HG03575 (cell line): ENCODE measurements around the gene ZNF14.
A peak's percentile ranks its signal among the peaks of the same experiment; 100 is the strongest.
"Not testable (repeated sequence)": the region's sequence is repeated elsewhere in the genome, so short reads cannot be mapped to it uniquely, and the experiment has no call there.

Source experiments
- ATAC-seq: cut with Tn5 transposase; IDR thresholded peaks from one replicate; pipeline ENCODE4 v1.9.1; 2021; ENCODE audit not compliant: unreplicated experiment, insufficient number of reproducible peaks, low FRiP score; ENCODE audit errors: extremely low read depth

The ZNF14 gene

DNA sequence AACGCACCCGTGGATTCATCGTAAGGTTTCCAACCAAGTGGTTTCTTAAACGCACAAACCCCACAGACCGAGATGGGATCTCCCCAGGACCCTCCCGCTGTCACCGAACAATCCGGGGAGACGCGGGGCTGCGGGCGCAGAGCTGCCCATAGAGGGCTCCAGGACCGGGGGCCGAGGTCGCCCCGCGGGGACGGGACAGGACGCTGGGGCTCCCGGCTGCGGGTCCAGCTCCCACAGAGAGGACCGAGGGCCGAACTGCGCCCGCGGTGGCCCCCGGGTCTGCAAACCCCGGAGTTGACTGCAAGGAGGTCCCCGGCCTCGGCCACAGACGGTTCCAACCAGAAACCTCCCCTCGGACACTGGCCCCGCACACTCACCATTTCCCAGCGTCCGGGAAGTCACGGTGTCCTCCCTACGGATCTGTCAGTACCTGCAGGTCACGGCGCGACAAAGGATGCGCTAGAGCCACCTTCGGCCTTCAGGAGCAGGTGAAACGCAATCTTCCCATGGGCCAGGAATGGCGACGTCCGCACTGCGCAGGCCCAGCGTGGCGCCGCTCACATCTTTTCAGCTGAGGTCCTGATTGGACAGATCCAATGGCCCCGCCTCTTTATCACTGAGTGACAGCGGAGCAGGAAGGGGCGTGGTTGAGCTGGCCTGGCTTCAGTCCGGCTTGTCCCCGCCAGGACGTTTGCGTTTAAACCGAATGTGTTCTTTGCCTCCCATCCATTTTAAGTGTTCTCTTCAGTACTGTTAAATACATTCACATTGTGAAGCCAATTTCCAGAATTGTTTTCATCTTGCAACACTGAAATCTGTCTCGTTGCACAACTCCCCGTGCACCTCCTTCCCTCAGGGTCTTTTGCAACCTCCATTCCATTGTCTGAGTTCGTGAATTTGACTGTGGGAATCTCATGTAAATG lies at the start of gene ZNF14:
Gene ZNF14 (minus strand): TSS at position 534 of the 923 bp plus-strand sequence. CDS start 154 bp downstream, at position 380.
- peak; percentile 91 for ATAC-seq

DNA sequence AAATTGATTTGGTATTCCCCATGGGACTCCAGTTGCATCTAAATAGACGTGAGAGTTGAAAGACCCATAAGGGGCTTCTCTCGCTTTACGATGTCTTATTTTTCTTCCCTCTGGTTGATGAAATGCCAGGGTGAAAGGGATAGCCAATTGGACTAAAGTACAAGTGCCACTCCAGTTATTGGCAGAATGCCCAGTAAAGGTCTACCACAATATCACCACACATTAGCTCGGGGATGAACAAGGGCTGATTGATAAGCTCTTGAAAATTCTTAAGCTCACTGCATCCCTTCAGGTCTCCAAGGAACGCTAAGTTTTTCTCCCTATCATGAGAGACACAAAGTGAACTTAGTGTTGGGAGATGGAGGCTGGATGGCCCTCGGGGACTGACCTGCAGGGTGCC lies 48.9 kb upstream of the ZNF14 start:
- ATAC-seq: not testable (repeated sequence)

DNA sequence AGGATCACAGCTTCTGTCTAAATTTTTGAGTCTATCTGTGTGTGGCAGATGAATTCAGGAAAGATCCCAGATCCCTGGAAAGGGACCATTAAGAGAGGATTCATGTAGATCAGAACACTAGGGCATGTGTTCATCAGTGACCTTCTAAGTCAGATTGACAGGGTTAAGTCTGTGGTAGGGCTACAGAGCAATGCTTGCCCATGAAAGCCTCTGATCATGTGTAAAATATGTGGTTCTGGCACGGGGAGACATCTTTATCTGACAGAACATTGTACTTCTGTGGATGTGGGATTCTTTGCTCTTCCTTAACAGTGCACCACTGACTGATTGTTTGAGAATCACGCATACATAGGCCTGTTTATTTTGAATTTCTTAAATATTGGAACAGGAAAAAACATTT lies 45.8 kb upstream of the ZNF14 start:
- ATAC-seq: no peak

- no peak for ATAC-seq
Observed at GRCh38 chr19:19777692-19778091, 44.8 kb upstream of the ZNF14 start.

- ATAC-seq: peak; percentile 89
Observed at GRCh38 chr19:19776206-19777008, 43.5 kb upstream of the ZNF14 start.

DNA sequence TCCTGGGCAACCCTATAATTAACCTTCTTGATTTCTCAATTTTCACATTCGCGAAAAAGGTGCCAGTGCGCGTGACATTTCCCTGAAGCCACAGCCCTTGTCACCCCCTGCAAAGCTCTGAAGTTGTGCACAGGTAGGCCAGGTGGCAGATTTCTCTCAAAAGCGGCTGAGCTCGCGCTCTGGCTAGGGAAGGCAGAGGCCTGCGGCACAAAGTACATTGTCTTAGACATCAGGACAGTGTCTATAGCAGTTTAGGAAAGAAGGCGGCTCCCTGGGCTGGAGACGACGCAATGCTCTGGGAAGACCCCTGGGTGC lies 42.9 kb upstream of the ZNF14 start:
- ATAC-seq: peak; percentile 4

DNA sequence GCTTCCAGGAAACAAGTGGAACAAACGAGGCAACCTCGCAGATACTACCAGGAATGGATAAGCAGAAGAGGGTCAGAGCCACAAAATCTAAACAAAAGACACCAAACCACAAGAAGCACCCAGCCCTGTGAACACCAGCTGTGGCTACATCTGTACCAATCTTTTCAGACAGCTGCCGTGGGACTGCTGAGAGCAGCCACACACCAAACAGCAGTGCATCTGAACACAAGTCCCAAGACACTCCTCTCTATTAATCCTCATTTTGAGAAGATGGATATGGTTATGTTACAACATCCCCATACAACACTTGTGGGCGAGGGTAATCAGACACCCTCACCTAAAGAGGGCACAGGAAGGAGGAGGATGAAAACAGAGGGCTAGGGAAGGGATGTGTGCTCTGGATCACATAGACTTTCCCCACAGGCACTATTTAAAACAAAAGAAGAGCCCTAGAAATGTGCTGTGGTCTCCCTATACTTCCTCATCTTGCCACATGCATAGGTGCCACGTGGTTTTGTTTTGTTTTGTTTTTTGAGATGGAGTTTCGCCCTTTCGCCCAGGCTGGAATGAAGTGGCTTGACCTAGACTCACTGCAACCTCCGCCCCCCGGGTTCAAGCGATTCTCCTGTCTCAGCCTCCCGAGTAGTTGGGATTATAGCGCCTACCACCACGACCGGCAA lies 41.6 kb upstream of the ZNF14 start:
- no peak for ATAC-seq

DNA sequence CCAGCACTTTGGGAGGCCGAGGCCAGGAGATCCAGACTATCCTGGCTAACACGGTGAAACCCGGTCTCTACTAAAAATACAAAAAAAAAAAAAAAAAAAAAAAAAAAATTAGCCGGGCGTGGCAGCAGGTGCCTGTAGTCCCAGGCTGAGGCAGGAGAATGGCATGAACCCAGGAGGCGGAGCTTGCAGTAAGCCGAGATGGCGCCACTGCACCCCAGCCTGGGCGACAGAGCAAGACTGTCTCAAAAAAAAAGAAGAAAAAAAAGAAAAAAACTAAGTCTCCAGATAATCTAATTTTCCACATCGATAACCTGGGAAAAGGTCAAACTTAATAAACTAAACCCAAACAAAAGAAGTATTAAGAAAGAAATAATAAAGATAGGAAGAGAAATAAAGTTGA lies 39.1 kb upstream of the ZNF14 start:
- ATAC-seq: not testable (repeated sequence)

DNA sequence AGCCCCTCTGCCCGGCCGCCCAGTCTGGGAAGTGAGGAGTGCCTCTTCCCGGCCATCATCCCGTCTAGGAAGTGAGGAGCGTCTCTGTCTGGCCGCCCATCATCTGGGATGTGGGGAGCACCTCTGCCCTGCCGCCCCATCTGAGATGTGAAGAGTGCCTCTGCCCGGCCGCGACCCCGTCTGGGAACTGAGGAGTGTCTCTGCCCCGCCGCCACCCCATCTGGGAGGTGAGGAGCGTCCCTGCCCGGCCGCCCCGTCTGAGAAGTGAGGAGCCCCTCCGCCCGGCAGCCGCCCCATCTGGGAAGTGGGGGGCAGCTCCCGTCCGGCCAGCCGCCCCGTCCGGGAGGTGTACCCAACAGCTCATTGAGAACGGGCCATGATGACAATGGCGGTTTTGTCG lies 37.1 kb upstream of the ZNF14 start:
- not testable (repeated sequence) for ATAC-seq

GRCh38 chr19:19758164-19758563 lies 25.3 kb upstream of the ZNF14 start:
- no peak for ATAC-seq

DNA sequence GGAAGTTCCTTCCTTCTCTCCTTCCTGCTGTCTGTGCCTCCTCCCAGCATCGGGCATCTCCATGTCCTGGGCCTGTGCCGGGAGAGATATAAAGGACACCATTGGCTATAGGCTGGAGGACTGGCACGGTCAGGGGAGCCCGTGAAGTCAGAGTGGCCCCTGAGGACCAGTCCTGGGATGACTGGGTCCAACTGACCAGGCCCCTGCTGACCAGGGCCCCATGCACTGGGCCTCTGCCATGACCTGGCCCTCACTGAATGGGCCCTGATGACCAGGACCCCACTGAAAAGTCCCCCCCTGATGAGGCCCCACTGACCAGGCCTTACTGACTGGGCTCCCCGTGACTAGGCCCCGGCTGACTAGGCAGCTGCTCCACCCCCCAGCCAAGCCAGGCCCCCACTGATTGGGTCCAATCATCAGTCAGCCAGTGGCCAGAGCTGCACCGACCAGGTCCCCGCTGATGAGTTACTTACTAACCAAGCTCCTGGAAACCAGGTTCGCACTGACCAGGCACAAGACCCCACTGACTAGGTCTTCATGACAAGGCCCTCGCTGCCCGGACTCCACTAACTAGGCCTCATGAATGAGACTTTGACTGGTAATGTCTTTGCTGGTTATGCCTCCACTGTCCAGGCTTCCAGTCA lies 20.0 kb upstream of the ZNF14 start:
- ATAC-seq: no peak

DNA sequence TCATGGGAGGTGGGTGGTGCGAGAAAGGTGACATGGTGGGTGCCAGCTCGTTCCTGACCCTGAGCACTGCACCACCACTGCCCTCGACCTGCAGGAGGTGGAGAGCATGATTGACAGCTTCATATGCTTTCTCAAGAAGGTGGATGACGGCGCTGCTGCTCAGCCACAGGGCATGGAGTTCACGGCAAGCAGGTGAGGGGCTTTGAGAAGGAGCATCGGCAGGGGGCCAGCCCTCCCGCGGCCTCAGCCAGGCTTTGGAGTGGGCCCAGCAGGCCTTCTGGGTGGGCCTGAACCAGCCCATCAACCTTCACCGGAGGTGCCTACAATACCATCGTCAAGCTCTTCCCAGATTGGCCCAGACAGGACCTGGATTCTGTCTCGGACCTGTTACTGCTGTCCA lies 18.9 kb upstream of the ZNF14 start:
- ATAC-seq: no peak

GRCh38 chr19:19750842-19751790 lies 18.2 kb upstream of the ZNF14 start:
- ATAC-seq: no peak

- no peak for ATAC-seq
Observed at GRCh38 chr19:19749908-19750841, 17.3 kb upstream of the ZNF14 start.

GRCh38 chr19:19749117-19749907 lies 16.4 kb upstream of the ZNF14 start:
- no peak for ATAC-seq

- ATAC-seq: no peak
Observed at GRCh38 chr19:19748249-19748938, 15.5 kb upstream of the ZNF14 start.
